Fibroblast of villous mesenchyme (primary cell): Measurements from ENCODE around the gene RIMKLA. TPM values are rescaled to one million over a fixed set of nuclear protein-coding genes. Genes with fewer than 3 reads are reported as not detected.

Experiments
- DNase-seq: peaks from one replicate; pipeline ENCODE4 v3.0.0-alpha.2; 2010; ENCODE audit warnings: low read depth
- H3K4me3 ChIP-seq: 2 replicates; pipeline ENCODE4 v1.5.1; 2011; ENCODE audit warnings: low read depth, mild to moderate bottlenecking, low read length
- CTCF ChIP-seq: IDR thresholded peaks from 2 replicates; pipeline ENCODE4 v1.5.1; 2012; ENCODE audit warnings: low read depth, mild to moderate bottlenecking, low read length; ENCODE audit not compliant: insufficient read depth
- total RNA-seq: library from RNA; depleted of rRNA; stranded (reverse); fragments of >200 nt; gene quantifications from 2 replicates; pipeline ENCODE4 v1.2.3, GENCODE V29; 2012

Gene RIMKLA
- total RNA-seq, 1 donor = not detected

- H3K4me3 ChIP-seq = no peak overlapping the region
- TF ChIP-seq CTCF = no peak
- DNase-seq = no peak
Measured at GRCh38 chr1:42454403-42454802, 73.8 kb downstream of the RIMKLA start.

GRCh38 chr1:42456010-42456753 is 75.6 kb downstream of the RIMKLA start, which contains the start of the genes PPCS and ZMYND12:
PPCS (plus strand) TSS chr1:42456543; CDS start chr1:42456566, 23 bp downstream.
ZMYND12 (minus strand) TSS chr1:42456022; CDS start chr1:42455997, 25 bp downstream.
- H3K4me3 ChIP-seq = peak within 1 kb of the TSS; percentile 85
- DNase-seq = peak; percentile 89
- no peak for TF ChIP-seq CTCF

- peak; percentile 67 for DNase-seq
- TF ChIP-seq CTCF = no peak
- H3K4me3 ChIP-seq = peak overlapping the region; percentile 85
Measured at GRCh38 chr1:42456754-42457089, 76.1 kb downstream of the RIMKLA start.

- no peak for DNase-seq
- no peak for TF ChIP-seq CTCF
- H3K4me3 ChIP-seq = no peak overlapping the region
Measured at GRCh38 chr1:42461196-42461595, 80.6 kb downstream of the RIMKLA start.

- peak; percentile 98 for DNase-seq
- TF ChIP-seq CTCF = no peak
- peak within 1 kb of the TSS; percentile 79 for H3K4me3 ChIP-seq
Measured at GRCh38 chr1:42462828-42463763, 82.5 kb downstream of the RIMKLA start, which contains the start of gene CCDC30. CCDC30 (plus strand) TSS chr1:42463286; CDS start chr1:42480552, 17,266 bp downstream.

- no peak for TF ChIP-seq CTCF
- no peak for DNase-seq
Measured at GRCh38 chr1:42463921-42464320, 83.3 kb downstream of the RIMKLA start.

More at GRCh38 chr1:42463921-42464320, 83.3 kb downstream of the RIMKLA start:
- H3K4me3 ChIP-seq = peak overlapping the region; percentile 79
